Activated CD4-positive, alpha-beta memory T cell treated with anti-CD3 and anti-CD28 coated beads, Interleukin-2, amount 10 ng/mL, durations not matched to agents 7 days and 5 days (primary cell): ENCODE data around the gene EFHD2. TPM values are rescaled to one million over a fixed set of nuclear protein-coding genes. Genes with fewer than 3 reads are reported as not detected.
A peak's percentile ranks its signal among the peaks of the same experiment; 100 is the strongest.
"Not testable (repeated sequence)": the region's sequence is repeated elsewhere in the genome, so short reads cannot be mapped to it uniquely, and the experiment has no call there.

Source experiments
- CTCF ChIA-PET: fragments of 350-600 bp; sonication (Branson Sonifier 250); formaldehyde crosslinking; loops from one replicate; lab custom pipeline; 2021; ENCODE audit warnings: antibody characterized with exemption, inconsistent platforms; lab: Charles Lee
- POLR2A ChIA-PET: fragments of 350-600 bp; sonication (Branson Sonifier 250); formaldehyde crosslinking; loops from one replicate; lab custom pipeline; 2021; ENCODE audit warnings: antibody characterized with exemption; lab: Charles Lee
- DNase-seq: peaks from one replicate; pipeline ENCODE4 v3.0.0-alpha.2; 2020
- H3K27ac Mint-ChIP-seq: one replicate; pipeline ENCODE4 v1.8.0; 2021; ENCODE audit warnings: mild to moderate bottlenecking, mixed read lengths
- H3K27me3 Mint-ChIP-seq: one replicate; pipeline ENCODE4 v1.8.0; 2021; ENCODE audit warnings: mixed read lengths
- H3K36me3 Mint-ChIP-seq: one replicate; pipeline ENCODE4 v1.8.0; 2021; ENCODE audit warnings: low read depth, mixed read lengths
- H3K4me1 Mint-ChIP-seq: one replicate; pipeline ENCODE4 v1.8.0; 2021; ENCODE audit warnings: mixed read lengths
- H3K4me3 Mint-ChIP-seq: one replicate; pipeline ENCODE4 v1.8.0; 2021; ENCODE audit warnings: mild to moderate bottlenecking, mixed read lengths
- H3K9me3 Mint-ChIP-seq: one replicate; pipeline ENCODE4 v1.8.0; 2021; ENCODE audit warnings: mixed read lengths
- total RNA-seq, 2 experiments: library from RNA; stranded (reverse); gene quantifications; one replicate each; pipeline ENCODE4 v1.2.3, GENCODE V29; 2021

The EFHD2 gene
- total RNA-seq, 2 experiments from 2014 or later, result 97.7 to 99.7 TPM

- H3K27ac Mint-ChIP-seq, DNase-seq, H3K36me3 Mint-ChIP-seq, CTCF ChIA-PET, H3K4me3 Mint-ChIP-seq, H3K27me3 Mint-ChIP-seq, H3K4me1 Mint-ChIP-seq, H3K9me3 Mint-ChIP-seq: not testable (repeated sequence)
- POLR2A ChIA-PET, result interaction anchor here (0.6 kb wide), 1 partner anchor 272 kb away, joined by 3 read pairs; the partner anchor contains the start of gene TMEM82
These were observed 60.2 kb downstream of the EFHD2 start for GRCh38 chr1:15469821-15470448.

- H3K4me1 Mint-ChIP-seq, POLR2A ChIA-PET, H3K27ac Mint-ChIP-seq, H3K36me3 Mint-ChIP-seq, DNase-seq, H3K27me3 Mint-ChIP-seq, H3K4me3 Mint-ChIP-seq, H3K9me3 Mint-ChIP-seq, CTCF ChIA-PET: not testable (repeated sequence)
These were observed 61.4 kb downstream of the EFHD2 start for GRCh38 chr1:15471067-15471466.

- H3K27me3 Mint-ChIP-seq, H3K9me3 Mint-ChIP-seq, H3K36me3 Mint-ChIP-seq, CTCF ChIA-PET, H3K4me1 Mint-ChIP-seq, POLR2A ChIA-PET, H3K27ac Mint-ChIP-seq, H3K4me3 Mint-ChIP-seq: not testable (repeated sequence)
- peak; percentile 19 for DNase-seq
These were observed 62.0 kb downstream of the EFHD2 start for GRCh38 chr1:15471723-15472122.

GRCh38 chr1:15472587-15472986 lies 62.9 kb downstream of the EFHD2 start:
- DNase-seq, result no peak
- Mint-ChIP-seq H3K9me3 (no peaks in the 10 kb centered on the region), H3K27me3 (peaks cover 6% of the 10 kb centered on the region), H3K27ac (no peak overlapping the region), H3K4me3 (no peak overlapping the region), H3K36me3 (no peaks in the 10 kb centered on the region), H3K4me1 (no peaks in the 10 kb centered on the region)
- POLR2A ChIA-PET, result no interaction called here
- CTCF ChIA-PET, result no interaction called here

- CTCF ChIA-PET, result no interaction called here
- Mint-ChIP-seq H3K27me3 (peaks cover 1% of the 10 kb centered on the region), H3K4me1 (no peaks in the 10 kb centered on the region), H3K4me3 (no peak within 1 kb of the TSS), H3K9me3 (no peaks in the 10 kb centered on the region), H3K36me3 (no peaks in the 10 kb centered on the region), H3K27ac (no peak within 1 kb of the TSS)
- POLR2A ChIA-PET, result no interaction called here
- no peak for DNase-seq
These were observed 66.1 kb downstream of the EFHD2 start, which contains the start of gene CELA2B for GRCh38 chr1:15475752-15476314. Gene CELA2B (plus strand): TSS chr1:15476104. CDS start chr1:15476126, 22 bp downstream.

DNA sequence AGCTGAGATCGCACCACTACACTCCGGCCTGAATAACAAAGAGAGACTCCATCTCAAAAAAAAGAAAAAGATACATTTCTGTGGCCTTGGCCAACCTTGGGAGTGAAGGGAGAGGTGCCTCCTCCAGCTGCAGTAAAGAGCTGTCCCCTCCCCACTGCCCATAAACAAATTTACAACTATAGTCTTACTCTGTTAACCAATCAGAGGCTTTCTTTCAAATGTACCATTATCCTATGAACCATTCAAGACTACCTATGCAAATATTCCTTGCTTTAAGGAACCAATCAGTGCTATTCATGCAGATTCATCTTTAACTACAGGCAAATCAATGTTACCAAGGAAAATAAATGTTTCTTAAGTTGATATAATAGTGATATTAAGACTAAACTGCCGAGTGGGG lies 67.2 kb downstream of the EFHD2 start:
- peaks cover 1% of the 10 kb centered on the region for H3K27me3 Mint-ChIP-seq

GRCh38 chr1:15477646-15478212 lies 68.0 kb downstream of the EFHD2 start:
- DNase-seq, result no peak
- H3K27me3 Mint-ChIP-seq, result peaks cover 1% of the 10 kb centered on the region
- CTCF ChIA-PET, result interaction anchor here (1.0 kb wide), 1 partner anchor 18 kb away, joined by 4 read pairs; no protein-coding TSS in a partner anchor
- no peaks in the 10 kb centered on the region for H3K9me3 Mint-ChIP-seq
- H3K4me1 Mint-ChIP-seq, result no peaks in the 10 kb centered on the region
- no peak overlapping the region for H3K4me3 Mint-ChIP-seq
- POLR2A ChIA-PET, result no interaction called here
- no peak overlapping the region for H3K27ac Mint-ChIP-seq
- H3K36me3 Mint-ChIP-seq, result no peaks in the 10 kb centered on the region

More for the DNA sequence above, 67.2 kb downstream of the EFHD2 start:
- Mint-ChIP-seq H3K4me1 (no peaks in the 10 kb centered on the region), H3K9me3 (no peaks in the 10 kb centered on the region), H3K4me3 (no peak overlapping the region), H3K27ac (no peak overlapping the region), H3K36me3 (no peaks in the 10 kb centered on the region)
- ChIA-PET CTCF (no interaction called here), POLR2A (no interaction called here)
- no peak for DNase-seq

Other genes with a start within 250 kb of the EFHD2 start
- gene FHAD1, start 162.7 kb upstream of the EFHD2 start, total RNA-seq, result under 1 TPM in 1 of 2 experiments, not detected in 1; 0.18 TPM
- under 1 TPM; 0.45 to 0.73 TPM for gene CTRC, start 28.6 kb downstream of the EFHD2 start, total RNA-seq
- gene CELA2A, start 46.8 kb downstream of the EFHD2 start, total RNA-seq, result not detected
- gene CELA2B, start 66.2 kb downstream of the EFHD2 start, total RNA-seq, result not detected
- gene CASP9, start 114.3 kb downstream of the EFHD2 start, total RNA-seq, result 10 to 100 TPM; 21.5 to 22.4 TPM
- 10 to 100 TPM; 17.3 to 18.1 TPM for gene DNAJC16, start 117.0 kb downstream of the EFHD2 start, total RNA-seq
- gene AGMAT, start 175.2 kb downstream of the EFHD2 start, total RNA-seq, result 1 to 10 TPM; 7.9 to 8.4 TPM
- gene DDI2, start 207.6 kb downstream of the EFHD2 start, total RNA-seq, result 10 to 100 TPM; 30.5 to 32.7 TPM